ENCODE measurements around the gene PCDHGA10. TPM values are rescaled to one million over a fixed set of nuclear protein-coding genes. Genes with fewer than 3 reads are reported as not detected.

Gene PCDHGA10
- total and polyA plus RNA-seq, 2 of the 8 experiments (the other 6 are each of a cell fraction or from before 2014, with no cell fraction given): 2.2 to 6.4 TPM

- TF ChIP-seq CHD7 (IDR thresholded peaks at IDR 0.05; ENCODE audit: insufficient replicate concordance, low read length): no peak
- no peak for TF ChIP-seq MAFK (IDR thresholded peaks at IDR 0.05; ENCODE audit: low read depth, low read length)
- no peak for TF ChIP-seq TCF12 (IDR thresholded peaks at IDR 0.05; ENCODE audit: low read depth, low read length)
- no peak for TF ChIP-seq POLR2A (IDR thresholded peaks at IDR 0.05; ENCODE audit: control extremely low read depth in 1 of 2, low read depth in 2 of 2, low read length in 2 of 2)
- TF ChIP-seq KDM1A (IDR thresholded peaks at IDR 0.05; ENCODE audit: borderline replicate concordance, low read length): no peak
- no peak for TF ChIP-seq NANOG (IDR thresholded peaks at IDR 0.05; ENCODE audit: insufficient read depth, low read depth, low read length, poor library complexity, severe bottlenecking)
- TF ChIP-seq ATF2 (IDR thresholded peaks at IDR 0.05; ENCODE audit: low read length): no peak
- no peak for TF ChIP-seq KDM5A (IDR thresholded peaks at IDR 0.05; ENCODE audit: low read length)
- no peak for TF ChIP-seq TAF7 (optimal IDR thresholded peaks at IDR 0.05; ENCODE audit: borderline replicate concordance, low read depth, low read length)
These were observed 19.5 kb upstream of the PCDHGA10 start (continued) for GRCh38 chr5:141393267-141393666.
